ENCODE data around the gene ATP10B.

The ATP10B gene

GRCh38 chr5:160514866-160515265, 337.1 kb downstream of the ATP10B start:
- H3K9me3 ChIP-seq (ENCODE audit: control insufficient read depth, low read length), result no peaks in the 10 kb centered on the region
- no peak overlapping the region for H3K4me3 ChIP-seq (ENCODE audit: extremely low read depth, insufficient read depth, low read length, poor library complexity, severe bottlenecking)
- H3K27ac ChIP-seq (ENCODE audit: low read depth, low read length, severe bottlenecking), result no peak overlapping the region
- H3K4me1 ChIP-seq (ENCODE audit: control insufficient read depth, insufficient read depth, low read length, poor library complexity, severe bottlenecking), result no peaks in the 10 kb centered on the region
- H3K36me3 ChIP-seq (ENCODE audit: control insufficient read depth, insufficient read depth, low read length), result no peaks in the 10 kb centered on the region
- WGBS, 2 experiments (ENCODE audit: insufficient coverage in 2 of 2), result 43 to 100% methylated on average over 1 of the region's 3 CpGs

- Histone ChIP-seq H3K9me3 (ENCODE audit: control insufficient read depth, low read length) (no peaks in the 10 kb centered on the region), H3K4me3 (ENCODE audit: extremely low read depth, insufficient read depth, low read length, poor library complexity, severe bottlenecking) (no peak overlapping the region), H3K4me1 (ENCODE audit: control insufficient read depth, insufficient read depth, low read length, poor library complexity, severe bottlenecking) (no peaks in the 10 kb centered on the region), H3K27ac (ENCODE audit: low read depth, low read length, severe bottlenecking) (no peak overlapping the region), H3K36me3 (ENCODE audit: control insufficient read depth, insufficient read depth, low read length) (no peaks in the 10 kb centered on the region)
- 89 to 90% methylated on average over 2 of the region's 2 CpGs for WGBS, 2 experiments (ENCODE audit: insufficient coverage in 2 of 2)
Measured at GRCh38 chr5:160514191-160514590, 337.8 kb downstream of the ATP10B start.

GRCh38 chr5:160513485-160513884, 338.5 kb downstream of the ATP10B start:
- Histone ChIP-seq H3K9me3 (ENCODE audit: control insufficient read depth, low read length) (no peaks in the 10 kb centered on the region), H3K4me3 (ENCODE audit: extremely low read depth, insufficient read depth, low read length, poor library complexity, severe bottlenecking) (no peak overlapping the region), H3K27ac (ENCODE audit: low read depth, low read length, severe bottlenecking) (no peak overlapping the region), H3K4me1 (ENCODE audit: control insufficient read depth, insufficient read depth, low read length, poor library complexity, severe bottlenecking) (no peaks in the 10 kb centered on the region), H3K36me3 (ENCODE audit: control insufficient read depth, insufficient read depth, low read length) (no peaks in the 10 kb centered on the region)
